ENCODE measurements around the gene WDR11.
"Not testable (repeated sequence)": the region's sequence is repeated elsewhere in the genome, so short reads cannot be mapped to it uniquely, and the experiment has no call there.

WDR11 gene

GRCh38 chr10:120841522-120842189 is 9.5 kb upstream of the WDR11 start:
- DNase-seq = no peak

GRCh38 chr10:120854388-120854787 is 3.2 kb downstream of the WDR11 start:
- no peak for DNase-seq

GRCh38 chr10:120861178-120861855 is 10.2 kb downstream of the WDR11 start:
- DNase-seq = no peak

- DNase-seq = no peak
Measured at GRCh38 chr10:120873741-120874140, 22.6 kb downstream of the WDR11 start.

- DNase-seq = no peak
Measured at GRCh38 chr10:120883071-120883470, 31.9 kb downstream of the WDR11 start.

- no peak for DNase-seq
Measured at GRCh38 chr10:120887482-120887881, 36.3 kb downstream of the WDR11 start.

GRCh38 chr10:120891365-120891764 is 40.2 kb downstream of the WDR11 start:
- no peak for DNase-seq

GRCh38 chr10:120894556-120894955 is 43.4 kb downstream of the WDR11 start:
- no peak for DNase-seq

GRCh38 chr10:120897343-120897742 is 46.2 kb downstream of the WDR11 start:
- peak; percentile 28 for DNase-seq

- no peak for DNase-seq
Measured at GRCh38 chr10:120905268-120905667, 54.1 kb downstream of the WDR11 start.

- no peak for DNase-seq
Measured at GRCh38 chr10:120917521-120918250, 66.5 kb downstream of the WDR11 start.

- DNase-seq = not testable (repeated sequence)
Measured at GRCh38 chr10:120923886-120924285, 72.7 kb downstream of the WDR11 start.

- DNase-seq = no peak
Measured at GRCh38 chr10:120926611-120927010, 75.4 kb downstream of the WDR11 start.

GRCh38 chr10:120927352-120927751 is 76.2 kb downstream of the WDR11 start:
- no peak for DNase-seq

GRCh38 chr10:120929166-120929565 is 78.0 kb downstream of the WDR11 start:
- no peak for DNase-seq

GRCh38 chr10:120931423-120931822 is 80.3 kb downstream of the WDR11 start:
- DNase-seq = no peak

GRCh38 chr10:120931999-120932398 is 80.8 kb downstream of the WDR11 start:
- no peak for DNase-seq

- no peak for DNase-seq
Measured at GRCh38 chr10:120938822-120939221, 87.7 kb downstream of the WDR11 start.

- DNase-seq = no peak
Measured at GRCh38 chr10:120940299-120940900, 89.2 kb downstream of the WDR11 start.

GRCh38 chr10:120941501-120941900 is 90.3 kb downstream of the WDR11 start:
- no peak for DNase-seq

GRCh38 chr10:120942806-120943413 is 91.7 kb downstream of the WDR11 start:
- DNase-seq = peak; percentile 84

- no peak for DNase-seq
Measured at GRCh38 chr10:120943542-120943941, 92.4 kb downstream of the WDR11 start.

GRCh38 chr10:120944586-120945125 is 93.5 kb downstream of the WDR11 start:
- DNase-seq = no peak

Measured in activated CD4-positive, alpha-beta T cell treated with anti-CD3 and anti-CD28 coated beads, Interleukin-2, Interleukin-6, amounts not matched to agents 100 ng/mL and 50 ng/mL, durations not matched to agents 16 hours and 8 hours (primary cell).